Activated CD8-positive, alpha-beta memory T cell treated with anti-CD3 and anti-CD28 coated beads for 4 hours (primary cell): ENCODE measurements around the gene ERGIC1.

ENCODE experiments used
- DNase-seq, 2 donors: peaks; one replicate each; pipeline ENCODE4 v3.0.0-alpha.2; 2020; ENCODE audit warnings: low read depth in 2 of 2

The ERGIC1 gene

GRCh38 chr5:172946146-172946545 lies 112.1 kb downstream of the ERGIC1 start:
- no peak for DNase-seq

DNA sequence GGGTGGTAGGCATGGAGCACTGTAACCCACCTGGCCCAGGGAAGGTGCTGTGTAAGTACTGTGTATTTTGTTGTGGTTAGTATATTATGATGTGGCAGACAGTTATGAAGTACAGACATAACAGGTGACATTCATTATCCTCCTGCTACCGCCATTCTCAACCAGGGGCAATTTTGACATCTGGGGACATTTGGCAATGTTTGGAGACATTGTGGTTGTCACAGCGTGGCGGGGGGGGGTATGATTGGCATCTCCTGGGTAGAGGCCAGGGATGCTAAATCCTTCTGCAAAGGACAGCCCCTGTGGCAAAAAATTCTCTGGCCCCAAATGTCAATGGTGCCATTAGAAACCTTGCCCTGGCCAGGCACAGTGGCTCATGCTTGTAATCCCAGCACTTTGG lies 115.4 kb downstream of the ERGIC1 start:
- no peak for DNase-seq

DNA sequence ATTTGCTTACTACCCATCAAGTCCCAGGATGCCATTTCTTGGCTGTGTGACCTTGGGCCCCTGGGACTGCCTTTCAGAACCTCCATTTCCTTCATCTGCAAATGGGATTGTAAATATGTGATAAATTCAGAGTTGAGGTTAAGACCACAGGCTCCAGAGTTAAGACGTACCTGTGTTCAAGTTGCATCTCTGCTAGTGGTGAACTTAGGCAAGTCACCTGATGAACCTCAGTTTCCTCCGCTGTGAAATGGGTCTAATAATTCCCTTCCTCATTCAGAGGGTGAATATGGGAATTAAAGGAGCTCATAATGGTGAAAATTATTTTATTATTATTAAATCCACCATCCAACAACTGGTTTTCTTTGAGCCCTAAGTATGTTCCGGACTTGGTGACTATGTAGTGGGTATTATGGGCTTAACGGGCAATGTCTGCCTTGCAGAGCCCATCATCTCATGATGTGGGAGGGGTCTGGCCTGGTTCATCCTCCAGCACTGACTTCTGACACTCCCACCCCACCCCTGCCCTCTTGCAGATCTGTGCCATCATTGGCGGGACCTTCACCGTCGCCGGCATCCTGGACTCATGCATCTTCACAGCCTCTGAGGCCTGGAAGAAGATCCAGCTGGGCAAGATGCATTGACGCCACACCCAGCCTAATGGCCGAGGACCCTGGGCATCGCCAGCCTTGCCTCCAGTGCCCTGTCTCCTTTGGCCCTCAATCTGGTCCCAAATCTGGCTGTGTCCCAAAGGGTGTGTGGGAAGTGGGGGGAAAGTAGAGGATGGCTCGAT lies 116.3 kb downstream of the ERGIC1 start:
- DNase-seq: no peak

- no peak for DNase-seq
Measured at GRCh38 chr5:172951371-172952033, 117.5 kb downstream of the ERGIC1 start.

DNA sequence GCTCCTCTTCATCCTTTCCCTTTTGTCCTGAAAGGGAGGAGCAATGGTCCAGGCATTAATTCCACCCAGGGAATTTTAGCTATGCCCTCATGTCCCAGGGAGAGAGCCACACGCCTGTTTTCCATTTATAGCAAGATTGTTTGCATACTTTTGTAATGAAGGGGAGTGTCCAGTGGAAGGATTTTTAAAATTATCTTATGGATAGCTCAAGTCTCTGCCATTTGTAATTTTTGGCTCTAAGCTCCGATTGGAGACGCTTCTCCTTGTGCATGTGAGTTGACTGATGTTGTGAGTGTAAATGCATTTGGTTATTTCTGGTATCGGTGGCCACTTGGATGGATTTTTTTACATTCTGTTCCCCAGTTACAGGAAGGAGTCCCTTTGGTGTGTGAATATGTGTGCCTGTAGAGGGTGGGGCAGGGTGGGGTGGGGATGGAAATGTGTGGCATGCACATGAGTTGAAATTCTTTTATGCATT lies 118.0 kb downstream of the ERGIC1 start:
- DNase-seq: no peak

DNA sequence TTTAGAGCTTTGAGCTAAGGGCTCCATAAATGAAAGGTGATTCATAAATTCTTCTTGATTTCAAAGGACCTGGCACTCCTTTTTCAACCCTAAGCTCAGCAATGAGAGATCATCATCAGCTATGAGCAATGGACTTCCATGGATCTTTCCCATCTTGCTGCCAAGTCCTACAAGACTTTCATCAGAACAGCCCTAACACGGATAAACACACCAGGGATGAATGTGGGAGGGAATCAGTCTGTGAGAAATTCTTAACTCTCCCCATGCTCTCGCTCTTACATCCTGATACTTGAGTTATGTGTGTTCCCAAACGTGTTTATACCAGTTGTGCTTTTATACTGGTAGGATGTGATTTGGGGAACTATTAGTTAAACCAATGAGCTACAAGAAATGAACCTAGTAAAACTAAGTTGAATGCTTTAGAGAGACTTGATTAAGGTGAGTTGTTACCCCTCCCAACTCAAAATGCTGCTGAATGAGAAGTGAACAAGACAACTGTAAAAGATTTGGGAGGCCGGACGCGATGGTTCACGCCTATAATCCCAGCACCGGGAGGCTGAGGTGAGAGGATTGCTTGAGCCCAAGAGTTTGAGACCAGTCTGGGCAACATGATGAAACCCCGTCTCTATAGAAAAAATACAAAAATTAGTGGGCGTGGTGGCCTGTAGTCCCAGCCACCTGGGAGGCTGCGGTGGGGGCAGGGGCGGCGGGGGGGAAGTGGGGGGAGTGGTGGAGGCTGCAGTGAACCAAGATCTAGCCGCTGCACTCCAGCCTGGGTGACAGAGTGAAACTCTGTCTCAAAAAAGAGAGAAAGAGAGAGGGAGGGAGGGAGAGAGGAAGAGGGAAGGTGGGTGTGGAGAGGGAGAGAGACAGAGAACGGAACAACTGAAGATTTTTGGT lies 120.0 kb downstream of the ERGIC1 start:
- DNase-seq: no peak

DNA sequence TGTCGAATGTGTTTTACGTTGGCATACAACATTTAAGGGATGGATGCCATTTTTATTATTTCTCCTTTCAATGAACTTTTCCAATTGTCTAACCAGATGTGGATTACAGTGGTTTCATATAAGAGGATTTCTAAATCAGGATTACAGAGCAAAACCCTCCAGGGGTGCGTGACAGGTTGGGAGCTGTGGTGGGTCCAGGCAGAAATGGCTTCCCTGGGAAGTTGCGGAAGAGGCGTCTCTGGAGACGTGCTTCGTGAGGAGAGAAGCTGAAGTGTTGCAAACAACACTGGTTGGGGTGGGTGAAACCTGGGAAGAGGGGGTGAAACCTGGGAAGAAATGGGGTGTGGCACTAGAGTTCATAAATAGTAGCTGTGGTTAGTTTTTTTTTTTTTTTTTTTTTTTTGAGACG lies 120.7 kb downstream of the ERGIC1 start:
- no peak for DNase-seq

DNA sequence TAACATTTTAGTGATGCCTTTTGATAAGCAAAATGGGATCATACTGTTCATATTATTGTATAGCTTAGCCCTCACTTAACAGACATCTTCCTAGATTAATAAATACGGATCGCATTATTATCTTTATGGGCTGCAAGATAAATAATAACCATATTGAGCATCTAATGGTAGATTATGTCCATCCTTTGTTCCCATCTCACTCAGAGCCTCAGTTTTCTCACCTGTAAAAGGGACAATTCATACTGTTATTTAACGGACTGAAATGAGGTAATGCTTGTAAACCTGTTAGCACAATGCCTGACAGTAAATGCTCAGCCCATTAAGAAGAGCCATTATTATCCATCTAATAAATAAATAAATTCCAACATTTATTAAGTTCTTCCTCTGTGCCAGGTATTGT lies 122.2 kb downstream of the ERGIC1 start:
- no peak for DNase-seq

GRCh38 chr5:172956936-172957335 lies 122.9 kb downstream of the ERGIC1 start:
- no peak for DNase-seq

DNA sequence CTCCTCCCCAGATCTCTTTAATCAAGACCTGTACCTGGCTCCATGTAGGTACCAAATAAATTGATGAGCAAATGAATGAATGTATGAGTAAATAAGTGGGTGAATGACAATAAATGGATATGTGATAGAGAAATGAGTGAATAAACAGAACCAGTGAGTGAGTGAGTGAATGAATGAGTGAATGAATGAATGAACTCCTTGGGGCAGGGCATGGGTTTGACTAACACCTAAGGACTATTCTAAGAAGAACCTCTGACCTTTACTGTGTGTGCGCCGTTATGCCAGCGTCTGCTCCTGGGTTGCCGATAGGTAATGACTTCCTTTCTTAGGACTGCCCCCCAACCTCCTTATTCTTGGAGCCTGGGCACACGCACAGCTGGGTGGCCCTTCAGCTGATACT lies 123.4 kb downstream of the ERGIC1 start:
- DNase-seq: no peak

GRCh38 chr5:172958331-172959046 lies 124.4 kb downstream of the ERGIC1 start:
- peak; percentile 33 to 45 for DNase-seq

DNA sequence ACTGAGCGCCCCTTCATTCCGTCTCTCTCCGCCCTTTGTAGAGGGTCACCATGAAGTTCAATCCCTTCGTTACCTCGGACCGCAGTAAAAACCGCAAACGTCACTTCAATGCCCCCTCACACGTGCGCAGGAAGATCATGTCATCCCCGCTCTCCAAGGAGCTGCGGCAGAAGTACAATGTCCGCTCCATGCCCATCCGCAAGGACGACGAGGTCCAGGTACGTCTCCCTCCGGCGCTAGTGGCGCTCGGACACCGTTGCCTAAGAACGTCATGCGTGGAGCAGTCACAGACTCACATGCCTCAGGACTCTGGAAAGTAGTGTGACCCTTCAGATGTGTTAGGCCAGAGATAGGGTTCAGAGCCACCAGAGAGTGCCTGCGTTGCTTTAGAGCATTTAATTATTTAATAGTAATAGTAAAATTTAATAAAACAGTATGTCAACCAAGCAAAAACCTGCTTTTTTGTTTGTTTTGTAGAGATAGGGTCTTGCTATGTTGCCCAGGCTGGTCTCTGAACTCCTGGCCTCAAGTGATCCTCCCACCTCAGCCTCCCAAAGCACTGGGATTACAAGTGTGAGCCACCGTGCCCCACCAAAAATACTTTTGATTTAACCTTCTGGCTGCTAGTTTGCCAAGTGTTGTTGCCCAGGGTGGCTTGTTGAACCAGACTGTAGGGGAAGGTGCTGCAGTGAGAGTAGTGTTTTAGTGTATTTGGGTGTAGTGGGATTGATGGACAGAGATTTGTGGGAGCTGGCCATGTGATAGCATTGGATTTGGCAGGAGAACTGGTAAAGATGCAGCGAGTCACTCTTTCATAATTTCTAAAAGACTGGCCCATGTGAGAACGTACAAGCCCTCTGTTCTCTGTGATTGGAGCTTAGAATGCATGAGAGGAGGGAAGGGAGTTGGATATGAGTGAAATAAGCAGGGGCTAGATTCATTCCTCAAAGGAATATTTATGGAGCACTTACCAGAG lies 126.1 kb downstream of the ERGIC1 start:
- no peak for DNase-seq

GRCh38 chr5:172969921-172970320 lies 135.9 kb downstream of the ERGIC1 start:
- no peak for DNase-seq

- DNase-seq: no peak
Measured at GRCh38 chr5:172971482-172971881, 137.4 kb downstream of the ERGIC1 start.

- no peak for DNase-seq
Measured at GRCh38 chr5:172972552-172972951, 138.5 kb downstream of the ERGIC1 start.

GRCh38 chr5:172973127-172973916 lies 139.3 kb downstream of the ERGIC1 start:
- no peak for DNase-seq

DNA sequence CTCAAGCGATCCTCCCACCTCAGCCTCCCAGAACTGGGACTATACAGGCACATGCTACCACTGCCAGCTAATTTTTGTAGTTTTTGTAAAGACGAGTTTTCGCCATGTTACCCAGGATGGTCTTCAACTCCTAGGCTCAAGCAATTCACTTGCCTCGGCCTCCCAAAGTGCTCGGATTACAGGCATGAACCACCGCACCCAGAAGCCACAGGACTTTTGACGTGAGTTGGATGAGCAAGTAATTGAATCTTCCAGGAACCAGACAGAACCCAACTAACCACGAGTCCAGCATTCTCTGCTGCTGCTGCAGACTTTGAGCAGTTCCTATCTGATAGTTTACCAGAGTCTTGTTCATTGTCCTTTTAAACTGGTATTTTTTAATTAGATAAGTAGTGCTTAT lies 139.9 kb downstream of the ERGIC1 start:
- DNase-seq: no peak

DNA sequence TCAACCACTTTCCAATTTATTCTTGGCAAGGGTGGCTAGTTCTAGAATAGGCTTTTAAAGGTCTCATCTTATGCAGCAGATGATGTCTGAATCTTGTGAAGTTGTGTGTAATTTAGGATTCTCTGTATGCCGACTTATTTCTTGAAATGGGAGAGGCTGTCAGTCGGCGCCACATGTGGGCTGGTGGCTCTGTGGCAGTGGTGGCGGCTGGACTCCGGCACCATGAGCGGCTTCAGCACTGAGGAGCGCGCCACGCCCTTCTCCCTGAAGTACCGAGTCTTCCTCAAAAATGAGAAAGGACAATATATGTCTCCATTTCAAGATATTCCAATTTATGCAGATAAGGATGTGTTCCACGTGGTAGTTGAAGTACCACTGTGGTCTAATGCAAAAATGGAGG lies 141.2 kb downstream of the ERGIC1 start:
- no peak for DNase-seq

- DNase-seq: no peak
Measured at GRCh38 chr5:172979778-172980177, 145.7 kb downstream of the ERGIC1 start.

GRCh38 chr5:172981931-172982330 lies 147.9 kb downstream of the ERGIC1 start:
- no peak for DNase-seq
